Liver (tissue), 9 donors: ENCODE results near the gene C12orf54. TPM values are rescaled to one million over a fixed set of nuclear protein-coding genes. Genes with fewer than 3 reads are reported as not detected.
"Not testable (repeated sequence)": the region's sequence is repeated elsewhere in the genome, so short reads cannot be mapped to it uniquely, and the experiment has no call there.

Experiments used
- DNase-seq: peaks from one replicate; pipeline ENCODE4 v3.0.0-alpha.2; 2017; ENCODE audit warnings: low spot score
- H3K27ac ChIP-seq, 2 donors: one replicate each; pipeline ENCODE4 v1.7.0; 2013; ENCODE audit warnings: inconsistent platforms in 2 of 2, low read length in 2 of 2, control low read depth in 1 of 2, low read depth in 1 of 2, mild to moderate bottlenecking in 1 of 2
- H3K27me3 ChIP-seq, 4 donors: one replicate each; pipeline versions ENCODE4 v1.6.1 to v1.7.0; 2013; ENCODE audit warnings: low read length in 3 of 4, inconsistent platforms in 1 of 4, mild to moderate bottlenecking in 1 of 4, moderate library complexity in 1 of 4; ENCODE audit not compliant: control insufficient read depth in 4 of 4, insufficient read depth in 4 of 4
- H3K36me3 ChIP-seq, 4 donors: one replicate each; pipeline versions ENCODE4 v1.6.1 to v1.7.0; 2013; ENCODE audit warnings: low read length in 3 of 4, mild to moderate bottlenecking in 3 of 4, low read depth in 1 of 4, moderate library complexity in 1 of 4; ENCODE audit not compliant: control insufficient read depth in 4 of 4, insufficient read depth in 3 of 4
- H3K4me1 ChIP-seq, 4 donors: one replicate each; pipeline versions ENCODE4 v1.6.1 to v1.7.0; 2013; ENCODE audit warnings: low read length in 3 of 4, mild to moderate bottlenecking in 3 of 4, moderate library complexity in 1 of 4; ENCODE audit not compliant: control insufficient read depth in 4 of 4, insufficient read depth in 4 of 4
- H3K4me3 ChIP-seq, 3 donors: one replicate each; pipeline versions ENCODE4 v1.6.1 to v1.7.0; 2013; ENCODE audit warnings: low read length in 3 of 3, control low read depth in 1 of 3, low read depth in 1 of 3, mild to moderate bottlenecking in 1 of 3
- H3K9ac ChIP-seq, 2 donors: one replicate each; pipeline ENCODE4 v1.7.0; 2013; ENCODE audit warnings: low read length in 2 of 2, mild to moderate bottlenecking in 2 of 2, moderate library complexity in 2 of 2, control low read depth in 1 of 2, low read depth in 1 of 2
- H3K9me3 ChIP-seq, 4 donors: one replicate each; pipeline versions ENCODE4 v1.6.1 to v1.7.0; 2013; ENCODE audit warnings: low read length in 3 of 4; ENCODE audit not compliant: control insufficient read depth in 4 of 4
- FOXA2 ChIP-seq: IDR thresholded peaks from 2 replicates; pipeline ENCODE4 v1.6.1; 2016; ENCODE audit warnings: antibody characterized with exemption
- HNF4G ChIP-seq: IDR thresholded peaks from 2 replicates; pipeline ENCODE4 v1.6.1; 2016; ENCODE audit warnings: antibody characterized with exemption
- JUND ChIP-seq, 2 donors: IDR thresholded peaks; 2 replicates each; pipeline ENCODE4 v1.6.1; 2016; ENCODE audit warnings: antibody characterized with exemption in 2 of 2
- MAX ChIP-seq: IDR thresholded peaks from 2 replicates; pipeline ENCODE4 v1.6.1; 2016; ENCODE audit warnings: antibody characterized with exemption
- RAD21 ChIP-seq, 2 donors: IDR thresholded peaks; 2 replicates each; pipeline ENCODE4 v1.6.1; 2016; ENCODE audit warnings: antibody characterized with exemption in 2 of 2, mild to moderate bottlenecking in 2 of 2
- REST ChIP-seq: IDR thresholded peaks from 2 replicates; pipeline ENCODE4 v1.6.1; 2016; ENCODE audit warnings: antibody characterized with exemption, mild to moderate bottlenecking
- RXRA ChIP-seq, 2 donors: IDR thresholded peaks; 2 replicates each; pipeline ENCODE4 v1.6.1; 2017 to 2018; ENCODE audit warnings: antibody characterized with exemption in 2 of 2, mild to moderate bottlenecking in 1 of 2
- TAF1 ChIP-seq: conservative IDR thresholded peaks from 2 replicates; pipeline ENCODE4 v1.6.1; 2016; ENCODE audit warnings: antibody characterized with exemption, mild to moderate bottlenecking
- YY1 ChIP-seq: IDR thresholded peaks from 2 replicates; pipeline ENCODE4 v1.6.1; 2016; ENCODE audit warnings: antibody characterized with exemption, mild to moderate bottlenecking
- WGBS: extraction: QIAGEN DNeasy Blood & Tissue Kit; methylation state at CpG from one replicate; pipeline ENCODE4 v1.1.7; 2013; 5-methylcytosine and 5-hydroxymethylcytosine counted together
- polyA plus RNA-seq, 2 donors: library from polyadenylated mRNA; stranded (reverse) in 1 of 2; unstranded in 1 of 2; fragments of 200-250 nt in 1 of 2; fragments of >200 nt in 1 of 2; fragmentation: Nextera tagmentation in 1 of 2; extraction: Ambion mirVana in 1 of 2; gene quantifications; one replicate each; pipeline versions ENCODE4 v1.2.1 to v1.2.3, GENCODE V29; 2013 to 2015
- total RNA-seq, 2 donors: library from RNA; depleted of rRNA; stranded (reverse); fragments of >200 nt; gene quantifications; one replicate each; pipeline ENCODE4 v1.2.3, GENCODE V29; 2014
- TF ChIP-seq, protein P1 (sequence below): fragments of 150-350 bp; IDR thresholded peaks from 2 replicates; pipeline ENCODE4 v1.5.1; 2017; ENCODE audit warnings: improper control_type of control experiment, low read depth, low read length; ENCODE audit not compliant: missing input control
- donor health status: healthy.
- donor health status: healthy.
- donor health status: healthy.
- donor health status: healthy.
- donor health status: healthy.

The C12orf54 gene
- total and polyA plus RNA-seq, 4 donors, result not detected

GRCh38 chr12:48447755-48448154 lies 34.5 kb upstream of the C12orf54 start:
- 67% methylated on average over 1 of the region's 1 CpG for WGBS
- Histone ChIP-seq H3K9me3 (peaks cover 0 to 1% (median 0%) of the 10 kb centered on the region in 4 donors), H3K4me1 (no peaks in the 10 kb centered on the region), H3K36me3 (no peaks in the 10 kb centered on the region), H3K9ac (no peak overlapping the region), H3K4me3 (no peak overlapping the region), H3K27ac (no peak overlapping the region), H3K27me3 (peaks cover 0 to 5% (median 1%) of the 10 kb centered on the region in 4 donors)
- TF ChIP-seq MAX (no peak), RXRA (IDR thresholded peaks at IDR 0.05) (no peak), REST (no peak), TAF1 (no peak), HNF4G (no peak), JUND (IDR thresholded peaks at IDR 0.05) (no peak), YY1 (no peak)
- DNase-seq, result no peak

- no peak for DNase-seq
- Histone ChIP-seq H3K4me1 (no peaks in the 10 kb centered on the region), H3K9me3 (peaks cover 0 to 1% (median 0%) of the 10 kb centered on the region in 4 donors), H3K27me3 (peaks cover 0 to 5% (median 0%) of the 10 kb centered on the region in 4 donors), H3K9ac (no peak overlapping the region), H3K27ac (no peak overlapping the region), H3K4me3 (no peak overlapping the region), H3K36me3 (no peaks in the 10 kb centered on the region)
- 49% methylated on average over 1 of the region's 1 CpG for WGBS
- TF ChIP-seq FOXA2 (no peak), HNF4G (no peak), RXRA (IDR thresholded peaks at IDR 0.05) (no peak), YY1 (no peak), RAD21 (IDR thresholded peaks at IDR 0.05) (no peak)
- TF ChIP-seq, protein P1, sequence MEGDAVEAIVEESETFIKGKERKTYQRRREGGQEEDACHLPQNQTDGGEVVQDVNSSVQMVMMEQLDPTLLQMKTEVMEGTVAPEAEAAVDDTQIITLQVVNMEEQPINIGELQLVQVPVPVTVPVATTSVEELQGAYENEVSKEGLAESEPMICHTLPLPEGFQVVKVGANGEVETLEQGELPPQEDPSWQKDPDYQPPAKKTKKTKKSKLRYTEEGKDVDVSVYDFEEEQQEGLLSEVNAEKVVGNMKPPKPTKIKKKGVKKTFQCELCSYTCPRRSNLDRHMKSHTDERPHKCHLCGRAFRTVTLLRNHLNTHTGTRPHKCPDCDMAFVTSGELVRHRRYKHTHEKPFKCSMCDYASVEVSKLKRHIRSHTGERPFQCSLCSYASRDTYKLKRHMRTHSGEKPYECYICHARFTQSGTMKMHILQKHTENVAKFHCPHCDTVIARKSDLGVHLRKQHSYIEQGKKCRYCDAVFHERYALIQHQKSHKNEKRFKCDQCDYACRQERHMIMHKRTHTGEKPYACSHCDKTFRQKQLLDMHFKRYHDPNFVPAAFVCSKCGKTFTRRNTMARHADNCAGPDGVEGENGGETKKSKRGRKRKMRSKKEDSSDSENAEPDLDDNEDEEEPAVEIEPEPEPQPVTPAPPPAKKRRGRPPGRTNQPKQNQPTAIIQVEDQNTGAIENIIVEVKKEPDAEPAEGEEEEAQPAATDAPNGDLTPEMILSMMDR, result no peak
Measured at GRCh38 chr12:48451372-48451771, 30.9 kb upstream of the C12orf54 start.

GRCh38 chr12:48452961-48453360 lies 29.3 kb upstream of the C12orf54 start:
- DNase-seq, H3K27me3 ChIP-seq, H3K4me3 ChIP-seq, H3K36me3 ChIP-seq, H3K27ac ChIP-seq, H3K9ac ChIP-seq, H3K4me1 ChIP-seq, H3K9me3 ChIP-seq: not testable (repeated sequence)
- 82% methylated on average over 2 of the region's 2 CpGs for WGBS
